Measurements from ENCODE around the gene NUP93.
"Not testable (repeated sequence)": the region's sequence is repeated elsewhere in the genome, so short reads cannot be mapped to it uniquely, and the experiment has no call there.

- TF ChIP-seq YY1 (IDR thresholded peaks at IDR 0.05; ENCODE audit: insufficient read depth, insufficient read length); ZNF274 (IDR thresholded peaks at IDR 0.05; ENCODE audit: low read depth, low read length): not testable (repeated sequence)
Observed at GRCh38 chr16:56797038-56797437, 67.1 kb downstream of the NUP93 start.
